SW 1271 (cell line): Measurements from ENCODE around the gene CYP2W1.

ENCODE experiments used
- DNase-seq, 2 experiments: peaks; one replicate each; lab custom pipeline; 2025; lab: John Stamatoyannopoulos, UW

Gene CYP2W1

GRCh38 chr7:967361-968082, 15.5 kb upstream of the CYP2W1 start:
- DNase-seq = no peak

GRCh38 chr7:968205-969105, 14.5 kb upstream of the CYP2W1 start:
- no peak for DNase-seq

GRCh38 chr7:969403-969802, 13.6 kb upstream of the CYP2W1 start:
- no peak for DNase-seq

GRCh38 chr7:970744-971143, 12.2 kb upstream of the CYP2W1 start:
- no peak for DNase-seq

- DNase-seq = no peak
These were observed 10.9 kb upstream of the CYP2W1 start for GRCh38 chr7:972110-972509.

- DNase-seq = no peak
These were observed 10.2 kb upstream of the CYP2W1 start for GRCh38 chr7:972676-973309.

- DNase-seq = no peak
These were observed 9.7 kb upstream of the CYP2W1 start for GRCh38 chr7:973312-973711.

- no peak for DNase-seq
These were observed 8.8 kb upstream of the CYP2W1 start for GRCh38 chr7:974172-974571.

- peak; percentile 55 to 82 for DNase-seq
These were observed 7.9 kb upstream of the CYP2W1 start, which contains the start of gene COX19 for GRCh38 chr7:974820-975681. COX19 (minus strand) TSS chr7:975549; CDS start chr7:975509, 40 bp downstream.

- no peak for DNase-seq
These were observed 7.1 kb upstream of the CYP2W1 start for GRCh38 chr7:975702-976473.

- no peak for DNase-seq
These were observed 6.1 kb upstream of the CYP2W1 start for GRCh38 chr7:976901-977325.

GRCh38 chr7:977326-978048, 5.5 kb upstream of the CYP2W1 start:
- DNase-seq = no peak

GRCh38 chr7:978049-978346, 5.0 kb upstream of the CYP2W1 start:
- no peak for DNase-seq

GRCh38 chr7:978416-979091, 4.4 kb upstream of the CYP2W1 start:
- DNase-seq = no peak

GRCh38 chr7:979151-979550, 3.8 kb upstream of the CYP2W1 start:
- no peak for DNase-seq

- no peak for DNase-seq
These were observed 3.0 kb upstream of the CYP2W1 start for GRCh38 chr7:979886-980571.

GRCh38 chr7:981793-982510, 1.0 kb upstream of the CYP2W1 start:
- no peak for DNase-seq

- no peak for DNase-seq
These were observed 424 bp upstream of the CYP2W1 start for GRCh38 chr7:982511-983003.
